Aorta (tissue), 5 donors: ENCODE data around the gene MARCHF5. TPM values are rescaled to one million over a fixed set of nuclear protein-coding genes. Genes with fewer than 3 reads are reported as not detected.
A peak's percentile ranks its signal among the peaks of the same experiment; 100 is the strongest.

Experiments
- ATAC-seq: fragments of 200-7000 bp; cut with Tn5 transposase; one replicate; pipeline ENCODE4 v1.9.1; 2022; ENCODE audit warnings: moderate library complexity; ENCODE audit not compliant: low FRiP score
- DNase-seq, 2 donors: peaks; one replicate each; pipeline ENCODE4 v3.0.0-alpha.2; 2020
- H3K27ac ChIP-seq, 2 donors: one replicate each; pipeline ENCODE4 v1.5.1; 2013; ENCODE audit warnings: low read length in 2 of 2, mild to moderate bottlenecking in 2 of 2, moderate library complexity in 2 of 2, control low read depth in 1 of 2, inconsistent platforms in 1 of 2, low read depth in 1 of 2
- H3K27me3 ChIP-seq, 2 donors: one replicate each; pipeline ENCODE4 v1.6.1; 2013; ENCODE audit warnings: control low read depth in 1 of 2, low read length in 1 of 2, mild to moderate bottlenecking in 1 of 2, moderate library complexity in 1 of 2; ENCODE audit not compliant: insufficient read depth in 2 of 2, control insufficient read depth in 1 of 2
- H3K36me3 ChIP-seq, 2 donors: one replicate each; pipeline ENCODE4 v1.6.1; 2013; ENCODE audit warnings: control low read depth in 1 of 2, low read length in 1 of 2, mild to moderate bottlenecking in 1 of 2; ENCODE audit not compliant: insufficient read depth in 2 of 2, control insufficient read depth in 1 of 2
- H3K4me1 ChIP-seq, 2 donors: one replicate each; pipeline ENCODE4 v1.6.1; 2013; ENCODE audit warnings: low read length in 2 of 2, control low read depth in 1 of 2, mild to moderate bottlenecking in 1 of 2, moderate library complexity in 1 of 2; ENCODE audit not compliant: insufficient read depth in 2 of 2, control insufficient read depth in 1 of 2
- H3K4me3 ChIP-seq, 2 donors: one replicate each; pipeline ENCODE4 v1.5.1; 2013; ENCODE audit warnings: low read length in 2 of 2, control low read depth in 1 of 2, mild to moderate bottlenecking in 1 of 2
- H3K9me3 ChIP-seq: one replicate; pipeline ENCODE4 v1.6.1; 2013; ENCODE audit warnings: mild to moderate bottlenecking, low read length; ENCODE audit not compliant: control insufficient read depth
- WGBS, 2 donors: extraction: QIAGEN DNeasy Blood & Tissue Kit; methylation state at CpG; one replicate each; pipeline ENCODE4 v1.1.7; 2013; 5-methylcytosine and 5-hydroxymethylcytosine counted together
- intact Hi-C, 2 donors: fragments of 100-400 bp; cut with DNase I; formaldehyde crosslinking; loops; one replicate each; pipeline versions ENCODE4 v1.14.2 to v1.15.0; 2022
- polyA plus RNA-seq, 2 donors: library from polyadenylated mRNA; stranded (reverse); fragments of 200-250 nt; gene quantifications; one replicate each; pipeline ENCODE4 v1.2.3, GENCODE V29; 2013
- total RNA-seq, 2 donors: library from RNA; stranded (reverse); fragmentation: NEBNext Ultra II Directional; extraction: Animal tissue kit (Norgen Biotek cat#: 25700); gene quantifications; one replicate each; pipeline ENCODE4 v1.2.1, GENCODE V29; 2021
- donor health status: healthy with polysubstance abuse.
- donor health status: Bipolar disorder and iron deficiency.
- donor health status: DM: no; HTN: no; CAD: no.
- donor health status: DM: no; HTN: no; CAD: no.
- donor health status: DM: yes; HTN: yes; CAD: no.

The MARCHF5 gene
- total and polyA plus RNA-seq, 4 donors, result 15.0 to 43.0 (median 29.6) TPM

DNA sequence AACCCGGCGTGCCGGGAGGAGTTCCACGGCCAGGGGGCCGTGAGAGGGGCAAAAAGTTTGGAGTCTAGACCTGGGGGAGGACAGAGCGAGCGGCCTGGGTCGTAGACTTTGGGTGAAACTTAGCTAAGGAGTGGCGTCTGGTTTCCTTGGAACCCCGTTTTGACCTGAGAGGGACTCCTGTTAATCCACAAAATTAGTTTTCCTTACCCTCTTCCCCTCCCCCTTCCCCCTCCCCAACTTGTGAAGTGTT is 574 bp downstream of the MARCHF5 start:
- DNase-seq (no peak), ATAC-seq (no peak)
- Histone ChIP-seq H3K36me3 (no peaks in the 10 kb centered on the region), H3K9me3 (no peaks in the 10 kb centered on the region), H3K27ac (peak overlapping the region; percentile 71 to 92), H3K4me1 (no peaks in the 10 kb centered on the region), H3K27me3 (no peaks in the 10 kb centered on the region), H3K4me3 (peak overlapping the region; percentile 65 to 81)
- WGBS, 2 donors, result 0 to 1% methylated on average over 10 of the region's 10 CpGs
- intact Hi-C loops, result loop anchor here (2.0 to 10.0 kb wide), 4 partner anchors 47 to 204 kb away; no protein-coding TSS in a partner anchor

DNA sequence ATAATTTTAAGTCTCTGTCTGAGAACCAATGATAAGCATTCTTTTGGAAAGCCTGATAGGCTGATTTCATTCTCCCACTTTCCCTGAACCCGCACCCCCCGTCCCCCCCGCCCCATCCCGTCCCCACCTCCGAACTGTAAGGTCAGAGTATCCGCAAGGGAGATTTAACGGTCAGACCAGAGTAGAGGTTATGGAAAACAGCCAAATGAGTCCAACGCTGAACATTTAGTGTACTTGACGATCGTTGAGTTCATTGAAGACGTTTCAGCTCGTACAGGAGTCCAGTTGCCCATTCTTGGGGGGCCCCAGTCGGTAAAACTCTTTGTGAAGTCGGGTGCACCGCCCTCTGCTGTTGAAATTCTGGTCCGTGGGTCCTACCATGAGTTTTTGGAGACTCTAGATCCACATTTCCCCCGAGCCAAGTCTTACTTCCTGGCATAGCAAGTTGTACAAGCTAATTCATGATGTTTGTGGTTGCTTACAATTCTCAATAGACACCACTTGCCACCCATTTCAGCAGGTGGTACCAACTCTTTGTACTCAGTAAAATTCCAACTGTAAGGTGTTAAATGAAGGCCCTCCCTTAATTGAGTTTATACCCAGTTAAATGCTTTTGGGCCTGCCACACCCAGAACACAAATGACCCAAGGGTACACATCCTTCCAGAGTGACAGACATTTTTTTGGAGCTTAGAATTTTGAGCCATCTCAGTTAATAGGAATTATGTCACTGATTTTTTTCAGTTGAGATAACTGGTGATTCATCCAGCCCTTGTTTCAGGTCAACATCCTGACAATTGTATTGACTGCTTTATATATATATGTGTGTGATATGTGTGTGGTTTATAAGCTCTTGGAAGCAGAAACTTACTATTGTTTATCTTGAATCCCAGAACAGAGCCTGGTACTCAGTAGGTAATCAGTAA is 1.2 kb downstream of the MARCHF5 start:
- DNase-seq, result peak in 1 of 2 donors; percentile 66
- no peaks in the 10 kb centered on the region for H3K4me1 ChIP-seq

DNA sequence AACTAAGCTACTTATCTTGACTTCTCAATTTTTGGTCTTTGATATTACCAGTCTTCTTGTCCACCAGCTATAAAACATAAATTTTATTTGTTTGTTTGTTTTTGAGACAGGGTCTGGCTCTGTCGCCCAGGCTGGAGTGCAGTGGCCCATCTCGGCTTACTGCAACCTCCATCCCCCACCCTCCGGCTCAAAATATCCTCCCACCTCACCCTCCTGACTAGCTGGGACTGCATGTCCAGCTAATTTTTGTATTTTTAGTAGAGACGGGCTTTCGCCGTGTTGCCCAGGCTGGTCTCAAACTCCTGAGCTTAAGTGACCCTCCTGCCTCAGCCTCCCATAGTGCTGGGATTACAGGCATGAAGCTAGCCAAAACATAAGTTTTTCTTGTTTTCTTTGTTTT is 7.5 kb downstream of the MARCHF5 start:
- DNase-seq (no peak), ATAC-seq (no peak)
- H3K27me3 ChIP-seq, result no peaks in the 10 kb centered on the region
- no peak overlapping the region for H3K4me3 ChIP-seq
- H3K36me3 ChIP-seq, result no peaks in the 10 kb centered on the region
- H3K27ac ChIP-seq, result no peak overlapping the region
- intact Hi-C loops, result loop anchor here in 1 of 2 donors (10.0 kb wide), 1 partner anchor 54 kb away; no protein-coding TSS in a partner anchor
- H3K4me1 ChIP-seq, result no peaks in the 10 kb centered on the region
- H3K9me3 ChIP-seq, result no peaks in the 10 kb centered on the region
- WGBS, 2 donors, result 46 to 54% methylated on average over 6 of the region's 6 CpGs

More for the DNA sequence above, 1.2 kb downstream of the MARCHF5 start:
- H3K9me3 ChIP-seq, result no peaks in the 10 kb centered on the region
- H3K36me3 ChIP-seq, result no peaks in the 10 kb centered on the region
- intact Hi-C loops, result loop anchor here (2.0 to 10.0 kb wide), 5 partner anchors 15 to 205 kb away; no protein-coding TSS in a partner anchor
- H3K27ac ChIP-seq, result peak overlapping the region in 1 of 2 donors; percentile 25
- ATAC-seq, result no peak
- no peaks in the 10 kb centered on the region for H3K27me3 ChIP-seq
- H3K4me3 ChIP-seq, result peak overlapping the region; percentile 65 to 81
- 1% methylated on average over 17 of the region's 17 CpGs for WGBS, 2 donors

DNA sequence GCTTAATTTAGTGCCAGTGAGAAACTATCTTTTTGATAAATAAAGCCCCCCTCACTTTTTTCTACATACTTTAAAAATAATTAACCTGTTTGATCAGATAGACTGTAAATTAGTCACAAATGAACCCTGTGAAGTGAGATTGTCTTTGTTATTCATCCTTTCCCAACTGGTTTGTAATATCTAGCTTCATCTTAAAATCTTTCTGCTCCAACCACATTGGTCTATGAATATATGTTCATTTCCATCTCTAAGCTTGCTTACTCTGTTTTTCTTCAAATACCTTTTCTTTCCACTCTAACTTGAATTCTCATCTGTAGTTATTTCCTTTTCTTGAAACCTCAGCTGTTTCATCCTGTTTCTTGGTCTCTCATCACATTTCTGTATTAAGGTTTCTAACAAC is 12.1 kb downstream of the MARCHF5 start:
- no peaks in the 10 kb centered on the region for H3K27me3 ChIP-seq
- no peaks in the 10 kb centered on the region for H3K36me3 ChIP-seq
- H3K9me3 ChIP-seq, result no peaks in the 10 kb centered on the region
- intact Hi-C loops, result no loop called here
- no peak overlapping the region for H3K27ac ChIP-seq
- DNase-seq (no peak), ATAC-seq (no peak)
- H3K4me1 ChIP-seq, result no peaks in the 10 kb centered on the region
- no peak overlapping the region for H3K4me3 ChIP-seq

DNA sequence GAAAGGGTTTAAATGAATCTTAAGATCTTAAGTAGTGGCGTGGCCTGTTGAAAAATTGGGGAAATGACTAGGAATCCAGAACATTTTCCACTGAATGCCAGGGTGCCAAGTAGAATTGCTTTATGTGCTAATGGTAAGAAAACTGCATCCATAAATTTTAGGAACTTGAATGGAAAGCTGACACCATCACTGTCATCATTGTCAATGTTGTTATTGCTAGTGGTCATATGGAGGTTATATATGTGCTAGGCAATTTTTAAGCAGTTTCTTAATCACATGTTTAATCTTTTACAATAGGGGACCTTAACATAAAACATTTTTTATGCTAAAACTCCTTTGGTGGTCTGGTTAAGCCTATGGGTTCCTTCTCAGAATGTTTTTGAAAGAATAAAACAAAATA is 13.1 kb downstream of the MARCHF5 start:
- Histone ChIP-seq H3K27ac (no peak overlapping the region), H3K27me3 (no peaks in the 10 kb centered on the region), H3K4me1 (no peaks in the 10 kb centered on the region), H3K36me3 (no peaks in the 10 kb centered on the region), H3K4me3 (no peak overlapping the region), H3K9me3 (no peaks in the 10 kb centered on the region)
- ATAC-seq (no peak), DNase-seq (no peak)
- 79 to 93% methylated on average over 1 of the region's 1 CpG for WGBS, 2 donors
- intact Hi-C loops, result no loop called here

DNA sequence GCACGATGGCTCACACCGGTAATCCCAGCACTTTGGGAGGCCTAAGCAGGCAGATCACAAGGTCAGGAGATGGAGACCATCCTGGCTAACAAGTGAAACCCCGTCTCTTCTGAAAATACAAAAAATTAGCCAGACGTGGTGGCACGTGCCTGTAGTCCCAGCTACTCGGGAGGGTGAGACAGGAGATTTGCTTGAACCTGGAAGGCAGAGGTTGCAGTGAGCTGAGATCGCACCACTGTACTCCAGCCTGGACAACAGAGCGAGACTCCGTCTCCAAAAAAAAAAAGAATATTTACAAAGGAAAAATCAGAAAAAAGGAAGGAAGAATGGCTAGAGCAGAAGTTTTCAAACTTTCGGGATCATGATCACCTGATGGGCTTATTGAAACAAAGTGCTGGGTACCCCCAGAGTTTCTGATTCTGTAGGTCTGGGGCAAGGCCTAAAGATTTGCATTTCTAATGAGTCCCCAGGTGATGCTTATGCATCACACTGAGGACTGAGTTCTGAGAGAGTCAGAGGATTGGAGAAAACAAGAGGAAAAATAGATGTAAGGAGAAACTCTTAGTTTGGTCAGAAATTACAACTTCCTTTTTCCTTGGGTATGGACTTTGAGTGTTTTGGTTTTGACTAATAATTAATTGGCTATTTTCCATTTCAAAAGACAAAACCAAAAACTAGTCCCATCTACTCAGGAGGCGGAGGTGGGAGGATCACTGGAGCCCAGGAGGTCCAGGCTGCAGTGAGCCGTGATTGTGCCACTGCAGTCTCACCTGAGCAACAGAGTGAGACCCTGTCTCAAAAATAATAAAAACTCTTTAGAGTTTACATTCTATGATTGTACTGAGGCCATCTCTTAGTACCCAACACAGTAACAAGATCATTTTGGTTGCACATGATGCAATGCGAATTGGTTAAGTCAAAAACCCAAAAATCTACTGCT is 14.4 kb downstream of the MARCHF5 start:
- 87 to 92% methylated on average over 13 of the region's 13 CpGs for WGBS, 2 donors
- Histone ChIP-seq H3K27me3 (no peaks in the 10 kb centered on the region), H3K9me3 (no peaks in the 10 kb centered on the region), H3K4me1 (no peaks in the 10 kb centered on the region), H3K4me3 (no peak overlapping the region), H3K36me3 (no peaks in the 10 kb centered on the region), H3K27ac (no peak overlapping the region)
- no peak for DNase-seq
- no peak for ATAC-seq
- intact Hi-C loops, result loop anchor here in 1 of 2 donors (2.0 kb wide), 1 partner anchor 13 kb away; no protein-coding TSS in a partner anchor

DNA sequence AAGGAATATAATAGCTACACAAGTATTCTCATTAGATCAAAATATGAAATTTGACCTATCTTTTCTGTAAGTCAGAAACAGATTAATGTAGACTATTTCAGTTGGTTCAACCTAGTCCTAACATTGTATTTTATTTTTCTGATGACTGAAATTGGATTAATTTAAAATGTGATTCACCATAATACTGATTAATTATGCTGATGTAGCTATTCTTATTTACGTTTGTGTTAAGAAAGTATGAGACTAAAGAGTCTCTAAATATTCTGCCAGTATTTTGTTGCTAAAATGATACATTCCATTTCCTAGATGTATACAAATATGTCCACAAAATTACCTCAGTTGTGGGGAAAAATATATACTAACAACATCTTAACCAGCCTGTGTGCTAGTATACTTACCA is 18.3 kb downstream of the MARCHF5 start:
- 80 to 85% methylated on average over 1 of the region's 1 CpG for WGBS, 2 donors

DNA sequence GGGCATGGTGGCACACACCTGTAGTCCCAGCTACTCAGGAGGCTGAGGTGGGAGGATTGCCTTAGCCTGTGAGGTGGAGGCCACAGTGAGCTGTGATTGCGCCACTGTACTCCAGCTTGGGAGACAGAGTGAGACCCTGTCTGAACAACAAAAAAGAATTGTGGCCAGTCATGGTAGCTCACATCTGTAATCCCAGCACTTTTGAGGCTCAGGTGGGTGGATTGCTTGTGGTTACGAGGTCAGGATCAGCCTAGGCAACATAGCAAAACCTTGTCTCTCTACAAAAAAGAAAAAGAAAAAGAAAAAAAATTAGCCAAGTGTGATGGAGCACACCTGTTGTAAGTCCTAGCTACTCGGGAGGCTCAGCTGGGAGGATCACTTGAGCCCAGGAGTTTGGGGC is 22.8 kb downstream of the MARCHF5 start:
- 98 to 100% methylated on average over 3 of the region's 3 CpGs for WGBS, 2 donors
- H3K4me3 ChIP-seq, result no peak overlapping the region
- H3K27me3 ChIP-seq, result no peaks in the 10 kb centered on the region
- H3K36me3 ChIP-seq, result no peaks in the 10 kb centered on the region
- intact Hi-C loops, result no loop called here
- H3K9me3 ChIP-seq, result no peaks in the 10 kb centered on the region
- ATAC-seq, result no peak
- no peak for DNase-seq
- no peaks in the 10 kb centered on the region for H3K4me1 ChIP-seq
- H3K27ac ChIP-seq, result no peak overlapping the region

More for the DNA sequence above, 18.3 kb downstream of the MARCHF5 start:
- DNase-seq (no peak), ATAC-seq (no peak)
- intact Hi-C loops, result no loop called here
- Histone ChIP-seq H3K4me3 (no peak overlapping the region), H3K4me1 (no peaks in the 10 kb centered on the region), H3K36me3 (no peaks in the 10 kb centered on the region), H3K27me3 (no peaks in the 10 kb centered on the region), H3K27ac (no peak overlapping the region), H3K9me3 (no peaks in the 10 kb centered on the region)
